NCI-H2107 (cell line): ENCODE measurements around the gene PPT1.
"Not testable (repeated sequence)": the region's sequence is repeated elsewhere in the genome, so short reads cannot be mapped to it uniquely, and the experiment has no call there.

Experiments used
- DNase-seq: peaks from one replicate; lab custom pipeline; 2025; lab: John Stamatoyannopoulos, UW

PPT1 gene

GRCh38 chr1:40057310-40058030 is 39.6 kb downstream of the PPT1 start:
- DNase-seq, result no peak

- no peak for DNase-seq
Observed at GRCh38 chr1:40056519-40057309, 40.3 kb downstream of the PPT1 start.

- DNase-seq, result no peak
Observed at GRCh38 chr1:40053138-40053887, 43.7 kb downstream of the PPT1 start.

- no peak for DNase-seq
Observed at GRCh38 chr1:40050863-40051262, 46.2 kb downstream of the PPT1 start.

GRCh38 chr1:40049725-40050124 is 47.3 kb downstream of the PPT1 start:
- DNase-seq, result no peak

- DNase-seq, result no peak
Observed at GRCh38 chr1:40047769-40048168, 49.3 kb downstream of the PPT1 start.

- no peak for DNase-seq
Observed at GRCh38 chr1:40047276-40047675, 49.8 kb downstream of the PPT1 start.

- DNase-seq, result no peak
Observed at GRCh38 chr1:40045766-40046165, 51.3 kb downstream of the PPT1 start.

- DNase-seq, result no peak
Observed at GRCh38 chr1:40045182-40045581, 51.9 kb downstream of the PPT1 start.

GRCh38 chr1:40044110-40044509 is 52.9 kb downstream of the PPT1 start:
- DNase-seq, result no peak

- DNase-seq, result no peak
Observed at GRCh38 chr1:40042341-40042740, 54.7 kb downstream of the PPT1 start.

- DNase-seq, result no peak
Observed at GRCh38 chr1:40041466-40041838, 55.6 kb downstream of the PPT1 start.

GRCh38 chr1:40040511-40041465 is 56.3 kb downstream of the PPT1 start, which contains the start of gene CAP1:
Gene CAP1, plus strand, starts transcription at chr1:40040729. Its CDS starts 18,618 bp downstream, at chr1:40059347.
- peak; percentile 100 for DNase-seq

GRCh38 chr1:40039757-40040510 is 57.1 kb downstream of the PPT1 start:
- DNase-seq, result peak; percentile 99

GRCh38 chr1:40039245-40039756 is 57.8 kb downstream of the PPT1 start:
- peak; percentile 99 for DNase-seq

GRCh38 chr1:40038697-40039096 is 58.4 kb downstream of the PPT1 start:
- no peak for DNase-seq

- DNase-seq, result not testable (repeated sequence)
Observed at GRCh38 chr1:40037254-40037653, 59.8 kb downstream of the PPT1 start.

- no peak for DNase-seq
Observed at GRCh38 chr1:40036574-40036973, 60.5 kb downstream of the PPT1 start.

GRCh38 chr1:40034869-40035268 is 62.2 kb downstream of the PPT1 start:
- DNase-seq, result no peak

GRCh38 chr1:40032240-40032891 is 64.7 kb downstream of the PPT1 start:
- DNase-seq, result peak; percentile 100
